HepG2 (cell line): ENCODE measurements around the gene GDI1.

Source experiments
- GABPA ChIP-seq, 2 experiments: IDR thresholded peaks; 2 replicates each; pipeline ENCODE4 v1.6.1; 2011 to 2016; ENCODE audit warnings: low read depth in 2 of 2, low read length in 1 of 2, missing biosample characterization in 1 of 2, missing genetic modification characterization in 1 of 2
- HOXA7 ChIP-seq: sonication (generic); formaldehyde crosslinking; IDR thresholded peaks from 2 replicates; pipeline ENCODE4 v1.8.1; 2022; ENCODE audit warnings: mild to moderate bottlenecking, missing genetic modification reagents, moderate library complexity
- KDM1A ChIP-seq: IDR thresholded peaks from 2 replicates; pipeline ENCODE4 v1.6.1; 2016; ENCODE audit warnings: missing compliant biosample characterization
- KLF16 ChIP-seq, 2 experiments: sonication (generic) in 1 of 2; formaldehyde crosslinking in 1 of 2; IDR thresholded peaks; 2 replicates each; pipeline versions ENCODE4 v1.6.1 to v1.8.0; 2016 to 2023; ENCODE audit warnings: missing genetic modification reagents in 2 of 2, missing compliant biosample characterization in 1 of 2
- ZKSCAN1 ChIP-seq: fragments of 150-350 bp; IDR thresholded peaks from 2 replicates; pipeline ENCODE4 v1.6.1; 2014; ENCODE audit warnings: low read length
- ZNF143 ChIP-seq: sonication (generic); formaldehyde crosslinking; IDR thresholded peaks from 2 replicates; pipeline ENCODE4 v1.4.0; 2020; ENCODE audit warnings: missing genetic modification reagents
- ZNF234 ChIP-seq: sonication (generic); formaldehyde crosslinking; conservative IDR thresholded peaks from 2 replicates; pipeline ENCODE4 v1.5.1; 2020; ENCODE audit warnings: mild to moderate bottlenecking, missing genetic modification reagents
- TF ChIP-seq, protein P1 (sequence below): sonication (generic); formaldehyde crosslinking; IDR thresholded peaks from 2 replicates; pipeline ENCODE4 v1.5.0; 2020; ENCODE audit warnings: mild to moderate bottlenecking, missing genetic modification reagents, moderate library complexity
- TF ChIP-seq, protein P2 (sequence below): sonication (generic); formaldehyde crosslinking; IDR thresholded peaks from 2 replicates; pipeline ENCODE4 v1.4.0; 2020; ENCODE audit warnings: low read depth, mild to moderate bottlenecking, missing genetic modification reagents
- TF ChIP-seq, protein P3 (sequence below): sonication (generic); formaldehyde crosslinking; IDR thresholded peaks from 2 replicates; pipeline ENCODE4 v1.8.0; 2022; ENCODE audit warnings: missing genetic modification reagents, mild to moderate bottlenecking, moderate library complexity, borderline replicate concordance
- TF ChIP-seq, protein P4 (sequence below): sonication (generic); formaldehyde crosslinking; IDR thresholded peaks from 2 replicates; pipeline ENCODE4 v1.8.0; 2022; ENCODE audit warnings: mild to moderate bottlenecking, missing genetic modification reagents, moderate library complexity

DNA sequence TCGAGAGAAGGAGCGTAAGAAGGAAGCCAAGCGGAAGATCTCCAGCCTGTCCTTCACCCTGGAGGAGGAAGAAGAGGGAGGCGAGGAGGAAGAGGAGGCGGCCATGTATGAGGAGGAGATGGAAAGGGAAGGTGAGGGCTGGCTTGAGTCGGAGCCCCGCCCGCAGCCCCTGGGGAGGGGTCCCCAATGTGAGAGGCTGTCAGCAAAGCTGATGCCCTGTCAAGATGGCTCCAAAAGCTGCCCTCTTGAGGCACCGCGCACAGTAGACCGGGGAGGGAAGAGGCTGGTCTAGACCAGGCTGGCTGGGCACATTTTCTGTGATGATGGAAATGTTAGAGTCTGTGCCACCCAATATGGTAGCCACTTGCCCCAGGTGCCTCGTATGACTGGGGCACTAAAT, 9.5 kb downstream of the GDI1 start:
- TF ChIP-seq ZKSCAN1 (no peak), GABPA (IDR thresholded peaks at IDR 0.05; ENCODE audit: low read depth, low read length) (no peak), GABPA (CRISPR knock-in tag; IDR thresholded peaks at IDR 0.05; ENCODE audit: low read depth) (no peak), KLF16 (CRISPR knock-in tag; IDR thresholded peaks at IDR 0.05) (no peak), ZNF234 (no peak), HOXA7 (no peak), ZNF143 (CRISPR knock-in tag) (no peak), KDM1A (CRISPR knock-in tag) (no peak)
- TF ChIP-seq, protein P1, sequence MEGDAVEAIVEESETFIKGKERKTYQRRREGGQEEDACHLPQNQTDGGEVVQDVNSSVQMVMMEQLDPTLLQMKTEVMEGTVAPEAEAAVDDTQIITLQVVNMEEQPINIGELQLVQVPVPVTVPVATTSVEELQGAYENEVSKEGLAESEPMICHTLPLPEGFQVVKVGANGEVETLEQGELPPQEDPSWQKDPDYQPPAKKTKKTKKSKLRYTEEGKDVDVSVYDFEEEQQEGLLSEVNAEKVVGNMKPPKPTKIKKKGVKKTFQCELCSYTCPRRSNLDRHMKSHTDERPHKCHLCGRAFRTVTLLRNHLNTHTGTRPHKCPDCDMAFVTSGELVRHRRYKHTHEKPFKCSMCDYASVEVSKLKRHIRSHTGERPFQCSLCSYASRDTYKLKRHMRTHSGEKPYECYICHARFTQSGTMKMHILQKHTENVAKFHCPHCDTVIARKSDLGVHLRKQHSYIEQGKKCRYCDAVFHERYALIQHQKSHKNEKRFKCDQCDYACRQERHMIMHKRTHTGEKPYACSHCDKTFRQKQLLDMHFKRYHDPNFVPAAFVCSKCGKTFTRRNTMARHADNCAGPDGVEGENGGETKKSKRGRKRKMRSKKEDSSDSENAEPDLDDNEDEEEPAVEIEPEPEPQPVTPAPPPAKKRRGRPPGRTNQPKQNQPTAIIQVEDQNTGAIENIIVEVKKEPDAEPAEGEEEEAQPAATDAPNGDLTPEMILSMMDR (CRISPR knock-in tag), result no peak
- TF ChIP-seq, protein P2, sequence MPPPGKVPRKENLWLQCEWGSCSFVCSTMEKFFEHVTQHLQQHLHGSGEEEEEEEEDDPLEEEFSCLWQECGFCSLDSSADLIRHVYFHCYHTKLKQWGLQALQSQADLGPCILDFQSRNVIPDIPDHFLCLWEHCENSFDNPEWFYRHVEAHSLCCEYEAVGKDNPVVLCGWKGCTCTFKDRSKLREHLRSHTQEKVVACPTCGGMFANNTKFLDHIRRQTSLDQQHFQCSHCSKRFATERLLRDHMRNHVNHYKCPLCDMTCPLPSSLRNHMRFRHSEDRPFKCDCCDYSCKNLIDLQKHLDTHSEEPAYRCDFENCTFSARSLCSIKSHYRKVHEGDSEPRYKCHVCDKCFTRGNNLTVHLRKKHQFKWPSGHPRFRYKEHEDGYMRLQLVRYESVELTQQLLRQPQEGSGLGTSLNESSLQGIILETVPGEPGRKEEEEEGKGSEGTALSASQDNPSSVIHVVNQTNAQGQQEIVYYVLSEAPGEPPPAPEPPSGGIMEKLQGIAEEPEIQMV (CRISPR knock-in tag), result no peak
- TF ChIP-seq, protein P3, sequence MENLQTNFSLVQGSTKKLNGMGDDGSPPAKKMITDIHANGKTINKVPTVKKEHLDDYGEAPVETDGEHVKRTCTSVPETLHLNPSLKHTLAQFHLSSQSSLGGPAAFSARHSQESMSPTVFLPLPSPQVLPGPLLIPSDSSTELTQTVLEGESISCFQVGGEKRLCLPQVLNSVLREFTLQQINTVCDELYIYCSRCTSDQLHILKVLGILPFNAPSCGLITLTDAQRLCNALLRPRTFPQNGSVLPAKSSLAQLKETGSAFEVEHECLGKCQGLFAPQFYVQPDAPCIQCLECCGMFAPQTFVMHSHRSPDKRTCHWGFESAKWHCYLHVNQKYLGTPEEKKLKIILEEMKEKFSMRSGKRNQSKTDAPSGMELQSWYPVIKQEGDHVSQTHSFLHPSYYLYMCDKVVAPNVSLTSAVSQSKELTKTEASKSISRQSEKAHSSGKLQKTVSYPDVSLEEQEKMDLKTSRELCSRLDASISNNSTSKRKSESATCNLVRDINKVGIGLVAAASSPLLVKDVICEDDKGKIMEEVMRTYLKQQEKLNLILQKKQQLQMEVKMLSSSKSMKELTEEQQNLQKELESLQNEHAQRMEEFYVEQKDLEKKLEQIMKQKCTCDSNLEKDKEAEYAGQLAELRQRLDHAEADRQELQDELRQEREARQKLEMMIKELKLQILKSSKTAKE (CRISPR knock-in tag), result no peak
- TF ChIP-seq, protein P4, sequence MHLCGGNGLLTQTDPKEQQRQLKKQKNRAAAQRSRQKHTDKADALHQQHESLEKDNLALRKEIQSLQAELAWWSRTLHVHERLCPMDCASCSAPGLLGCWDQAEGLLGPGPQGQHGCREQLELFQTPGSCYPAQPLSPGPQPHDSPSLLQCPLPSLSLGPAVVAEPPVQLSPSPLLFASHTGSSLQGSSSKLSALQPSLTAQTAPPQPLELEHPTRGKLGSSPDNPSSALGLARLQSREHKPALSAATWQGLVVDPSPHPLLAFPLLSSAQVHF (CRISPR knock-in tag), result no peak
